GM23338 (cell line): Measurements from ENCODE around the gene CEACAM7. TPM values are rescaled to one million over a fixed set of nuclear protein-coding genes. Genes with fewer than 3 reads are reported as not detected.
A peak's percentile ranks its signal among the peaks of the same experiment; 100 is the strongest.

Experiments
- ATAC-seq: fragments of 200-7000 bp; cut with Tn5 transposase; 3 replicates; pipeline ENCODE4 v1.9.1; 2020
- DNase-seq: peaks from one replicate; pipeline ENCODE4 v3.0.0-alpha.2; 2015; ENCODE audit warnings: low spot score
- H2AFZ ChIP-seq: fragments of 200-600 bp; sonication (generic); 2 replicates; pipeline ENCODE4 v1.8.0; 2016; ENCODE audit warnings: antibody characterized with exemption, mild to moderate bottlenecking, moderate library complexity
- H3F3A ChIP-seq: fragments of 200-600 bp; sonication (generic); replicated peaks from 2 replicates; pipeline ENCODE4 v1.8.0; 2017; ENCODE audit warnings: antibody characterized with exemption, mixed run types, low read depth
- H3K27ac ChIP-seq: fragments of 200-600 bp; sonication (generic); 2 replicates; pipeline ENCODE4 v1.6.1; 2016; ENCODE audit warnings: low read depth
- H3K27me3 ChIP-seq: fragments of 200-600 bp; sonication (generic); 2 replicates; pipeline ENCODE4 v1.8.0; 2016; ENCODE audit warnings: mild to moderate bottlenecking, mixed run types, moderate library complexity; ENCODE audit not compliant: insufficient read depth
- H3K36me3 ChIP-seq: fragments of 200-600 bp; sonication (generic); 2 replicates; pipeline ENCODE4 v1.8.0; 2016; ENCODE audit warnings: mild to moderate bottlenecking; ENCODE audit not compliant: insufficient read depth
- H3K4me1 ChIP-seq: fragments of 200-600 bp; sonication (generic); 2 replicates; pipeline ENCODE4 v1.8.0; 2016; ENCODE audit warnings: mild to moderate bottlenecking, moderate library complexity; ENCODE audit not compliant: insufficient read depth
- H3K4me2 ChIP-seq: fragments of 200-600 bp; sonication (generic); 2 replicates; pipeline ENCODE4 v1.7.1; 2017; ENCODE audit warnings: mixed run types
- H3K4me3 ChIP-seq: fragments of 200-600 bp; sonication (generic); 2 replicates; pipeline ENCODE4 v1.6.1; 2016; ENCODE audit warnings: mixed run types
- H3K79me2 ChIP-seq: fragments of 200-600 bp; sonication (generic); replicated peaks from 2 replicates; pipeline ENCODE4 v1.8.0; 2017; ENCODE audit warnings: mild to moderate bottlenecking; ENCODE audit not compliant: insufficient read depth
- H3K9me2 ChIP-seq: fragments of 200-600 bp; sonication (generic); 2 replicates; pipeline ENCODE4 v1.8.0; 2017; ENCODE audit not compliant: insufficient read depth
- H4K20me1 ChIP-seq: fragments of 200-600 bp; sonication (generic); replicated peaks from 2 replicates; pipeline ENCODE4 v1.8.0; 2017; ENCODE audit warnings: mild to moderate bottlenecking; ENCODE audit not compliant: insufficient read depth
- H3K27ac Mint-ChIP-seq: 2 replicates; pipeline ENCODE4 v1.8.0; 2020; ENCODE audit warnings: inconsistent platforms, mild to moderate bottlenecking, moderate library complexity, mixed read lengths
- H3K27me3 Mint-ChIP-seq: 3 replicates; pipeline ENCODE4 v1.8.0; 2022; ENCODE audit warnings: low read depth, mild to moderate bottlenecking, moderate library complexity, mixed read lengths, inconsistent platforms; ENCODE audit not compliant: insufficient read depth, poor library complexity
- H3K36me3 Mint-ChIP-seq: 3 replicates; pipeline ENCODE4 v1.8.0; 2021; ENCODE audit warnings: low read depth, mild to moderate bottlenecking, inconsistent platforms, moderate library complexity, mixed read lengths
- H3K4me1 Mint-ChIP-seq: 3 replicates; pipeline ENCODE4 v1.8.0; 2020; ENCODE audit warnings: mild to moderate bottlenecking, inconsistent platforms, mixed read lengths
- H3K4me3 Mint-ChIP-seq: 3 replicates; pipeline ENCODE4 v1.8.0; 2021; ENCODE audit warnings: moderate library complexity, mild to moderate bottlenecking, inconsistent platforms, mixed read lengths
- H3K9me3 Mint-ChIP-seq: 3 replicates; pipeline ENCODE4 v1.8.0; 2020; ENCODE audit warnings: moderate library complexity, mild to moderate bottlenecking, inconsistent platforms, mixed read lengths
- EZH2 ChIP-seq: fragments of 200-600 bp; sonication (generic); IDR thresholded peaks from one replicate; pipeline ENCODE4 v1.8.0; 2017; ENCODE audit warnings: antibody characterized with exemption, mild to moderate bottlenecking, low read depth; ENCODE audit not compliant: unreplicated experiment
- EZH2phosphoT487 ChIP-seq: fragments of 200-600 bp; sonication (generic); IDR thresholded peaks from one replicate; pipeline ENCODE4 v1.8.1; 2018; ENCODE audit warnings: antibody characterized with exemption; ENCODE audit not compliant: unreplicated experiment
- STAT1 ChIP-seq: IDR thresholded peaks from one replicate; pipeline ENCODE4 v1.6.1; 2016; ENCODE audit warnings: antibody characterized with exemption; ENCODE audit not compliant: unreplicated experiment
- ZNF114 ChIP-seq: fragments of 250-450 bp; sonication (Bioruptor Pico); IDR thresholded peaks from 2 replicates; pipeline ENCODE4 v1.5.0; 2020; ENCODE audit warnings: mild to moderate bottlenecking, moderate library complexity
- ZNF331 ChIP-seq: fragments of 250-450 bp; sonication (Bioruptor Pico); IDR thresholded peaks from 2 replicates; pipeline ENCODE4 v1.5.0; 2020; ENCODE audit warnings: low read depth, mild to moderate bottlenecking, moderate library complexity
- polyA plus RNA-seq: library from polyadenylated mRNA; unstranded; fragments of >200 nt; fragmentation: Nextera tagmentation; extraction: Ambion mirVana; gene quantifications from 2 replicates; pipeline ENCODE4 v1.2.1, GENCODE V29; 2016
- total RNA-seq: library from RNA; depleted of rRNA; stranded (reverse); fragments of >200 nt; shearing (Covaris generic); gene quantifications from 2 replicates; pipeline ENCODE4 v1.2.3, GENCODE V29; 2014
- TF ChIP-seq, protein P1 (sequence below), 2 experiments: fragments of 200-600 bp in 1 of 2; sonication (generic) in 1 of 2; conservative IDR thresholded peaks; 2 replicates each; pipeline versions ENCODE4 v1.5.1 to v1.6.1; 2016 to 2017; ENCODE audit warnings: antibody characterized with exemption in 2 of 2, low read depth in 2 of 2, mild to moderate bottlenecking in 2 of 2, moderate library complexity in 1 of 2
- TF ChIP-seq, protein P2 (sequence below): IDR thresholded peaks from one replicate; pipeline ENCODE4 v1.6.1; 2018; ENCODE audit warnings: antibody characterized with exemption; ENCODE audit not compliant: unreplicated experiment
- TF ChIP-seq, protein P3 (sequence below): IDR thresholded peaks from 2 replicates; pipeline ENCODE4 v1.6.1; 2016; ENCODE audit warnings: antibody characterized with exemption

The CEACAM7 gene
- total and polyA plus RNA-seq, 2 experiments from 2014 or later = 0.24 TPM; not detected in 1

DNA sequence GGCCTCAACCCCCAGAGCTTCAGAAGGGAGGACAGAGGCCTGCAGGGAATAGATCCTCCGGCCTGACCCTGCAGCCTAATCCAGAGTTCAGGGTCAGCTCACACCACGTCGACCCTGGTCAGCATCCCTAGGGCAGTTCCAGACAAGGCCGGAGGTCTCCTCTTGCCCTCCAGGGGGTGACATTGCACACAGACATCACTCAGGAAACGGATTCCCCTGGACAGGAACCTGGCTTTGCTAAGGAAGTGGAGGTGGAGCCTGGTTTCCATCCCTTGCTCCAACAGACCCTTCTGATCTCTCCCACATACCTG lies 19.4 kb upstream of the CEACAM7 start:
- Histone ChIP-seq H2AFZ (no peak overlapping the region), H3K79me2 (no peaks in the 10 kb centered on the region), H3K36me3 (no peaks in the 10 kb centered on the region), H3K4me3 (no peak overlapping the region), H3K4me1 (no peaks in the 10 kb centered on the region), H3K27ac (no peak overlapping the region), H3K4me2 (no peak overlapping the region), H3K27me3 (no peaks in the 10 kb centered on the region), H4K20me1 (peaks cover 4% of the 10 kb centered on the region), H3K9me2 (no peaks in the 10 kb centered on the region), H3F3A (no peaks in the 10 kb centered on the region)
- no peaks in the 10 kb centered on the region for H3K9me3 Mint-ChIP-seq
- peak; percentile 3; the same call in 2 of the 3 replicates for ATAC-seq
- no peak overlapping the region for H3K4me3 Mint-ChIP-seq
- H3K36me3 Mint-ChIP-seq = no peaks in the 10 kb centered on the region
- peaks cover 17% of the 10 kb centered on the region for H3K27me3 Mint-ChIP-seq
- TF ChIP-seq EZH2phosphoT487 (no peak), ZNF331 (CRISPR knock-in tag) (no peak)
- TF ChIP-seq, protein P1, sequence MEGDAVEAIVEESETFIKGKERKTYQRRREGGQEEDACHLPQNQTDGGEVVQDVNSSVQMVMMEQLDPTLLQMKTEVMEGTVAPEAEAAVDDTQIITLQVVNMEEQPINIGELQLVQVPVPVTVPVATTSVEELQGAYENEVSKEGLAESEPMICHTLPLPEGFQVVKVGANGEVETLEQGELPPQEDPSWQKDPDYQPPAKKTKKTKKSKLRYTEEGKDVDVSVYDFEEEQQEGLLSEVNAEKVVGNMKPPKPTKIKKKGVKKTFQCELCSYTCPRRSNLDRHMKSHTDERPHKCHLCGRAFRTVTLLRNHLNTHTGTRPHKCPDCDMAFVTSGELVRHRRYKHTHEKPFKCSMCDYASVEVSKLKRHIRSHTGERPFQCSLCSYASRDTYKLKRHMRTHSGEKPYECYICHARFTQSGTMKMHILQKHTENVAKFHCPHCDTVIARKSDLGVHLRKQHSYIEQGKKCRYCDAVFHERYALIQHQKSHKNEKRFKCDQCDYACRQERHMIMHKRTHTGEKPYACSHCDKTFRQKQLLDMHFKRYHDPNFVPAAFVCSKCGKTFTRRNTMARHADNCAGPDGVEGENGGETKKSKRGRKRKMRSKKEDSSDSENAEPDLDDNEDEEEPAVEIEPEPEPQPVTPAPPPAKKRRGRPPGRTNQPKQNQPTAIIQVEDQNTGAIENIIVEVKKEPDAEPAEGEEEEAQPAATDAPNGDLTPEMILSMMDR (conservative IDR thresholded peaks at IDR 0.05; ENCODE audit: low read depth in 2 of 2) = peak in 1 of 2 experiments; percentile 55; a peak in 2 of 4 replicates
- DNase-seq = peak; percentile 47
- H3K4me1 Mint-ChIP-seq = peaks cover 2% of the 10 kb centered on the region; the same call in 1 of the 3 replicates
- no peak overlapping the region for H3K27ac Mint-ChIP-seq

DNA sequence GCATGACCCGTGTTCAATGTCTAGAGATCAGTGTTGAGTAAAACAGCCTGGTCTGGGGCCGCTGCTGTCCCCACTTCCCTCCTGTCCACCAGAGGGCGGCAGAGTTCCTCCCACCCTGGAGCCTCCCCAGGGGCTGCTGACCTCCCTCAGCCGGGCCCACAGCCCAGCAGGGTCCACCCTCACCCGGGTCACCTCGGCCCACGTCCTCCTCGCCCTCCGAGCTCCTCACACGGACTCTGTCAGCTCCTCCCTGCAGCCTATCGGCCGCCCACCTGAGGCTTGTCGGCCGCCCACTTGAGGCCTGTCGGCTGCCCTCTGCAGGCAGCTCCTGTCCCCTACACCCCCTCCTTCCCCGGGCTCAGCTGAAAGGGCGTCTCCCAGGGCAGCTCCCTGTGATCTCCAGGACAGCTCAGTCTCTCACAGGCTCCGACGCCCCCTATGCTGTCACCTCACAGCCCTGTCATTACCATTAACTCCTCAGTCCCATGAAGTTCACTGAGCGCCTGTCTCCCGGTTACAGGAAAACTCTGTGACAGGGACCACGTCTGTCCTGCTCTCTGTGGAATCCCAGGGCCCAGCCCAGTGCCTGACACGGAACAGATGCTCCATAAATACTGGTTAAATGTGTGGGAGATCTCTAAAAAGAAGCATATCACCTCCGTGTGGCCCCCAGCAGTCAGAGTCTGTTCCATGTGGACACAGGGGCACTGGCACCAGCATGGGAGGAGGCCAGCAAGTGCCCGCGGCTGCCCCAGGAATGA lies 18.9 kb upstream of the CEACAM7 start:
- H3K27ac Mint-ChIP-seq = no peak overlapping the region
- peak; percentile 93 for DNase-seq
- Histone ChIP-seq H3K79me2 (no peaks in the 10 kb centered on the region), H3K27me3 (no peaks in the 10 kb centered on the region), H3K4me1 (no peaks in the 10 kb centered on the region), H2AFZ (peak overlapping the region; percentile 99), H3K9me2 (no peaks in the 10 kb centered on the region), H3K27ac (no peak overlapping the region), H3K4me3 (peak overlapping the region; percentile 67), H4K20me1 (peaks cover 7% of the 10 kb centered on the region), H3K36me3 (no peaks in the 10 kb centered on the region), H3F3A (no peaks in the 10 kb centered on the region), H3K4me2 (peak overlapping the region; percentile 84)
- peaks cover 2% of the 10 kb centered on the region; the same call in 1 of the 3 replicates for H3K4me1 Mint-ChIP-seq
- H3K9me3 Mint-ChIP-seq = no peaks in the 10 kb centered on the region
- no peaks in the 10 kb centered on the region for H3K36me3 Mint-ChIP-seq
- peaks cover 17% of the 10 kb centered on the region for H3K27me3 Mint-ChIP-seq
- peak overlapping the region; percentile 74 for H3K4me3 Mint-ChIP-seq
- ATAC-seq = peak; percentile 94
- TF ChIP-seq, protein P2, sequence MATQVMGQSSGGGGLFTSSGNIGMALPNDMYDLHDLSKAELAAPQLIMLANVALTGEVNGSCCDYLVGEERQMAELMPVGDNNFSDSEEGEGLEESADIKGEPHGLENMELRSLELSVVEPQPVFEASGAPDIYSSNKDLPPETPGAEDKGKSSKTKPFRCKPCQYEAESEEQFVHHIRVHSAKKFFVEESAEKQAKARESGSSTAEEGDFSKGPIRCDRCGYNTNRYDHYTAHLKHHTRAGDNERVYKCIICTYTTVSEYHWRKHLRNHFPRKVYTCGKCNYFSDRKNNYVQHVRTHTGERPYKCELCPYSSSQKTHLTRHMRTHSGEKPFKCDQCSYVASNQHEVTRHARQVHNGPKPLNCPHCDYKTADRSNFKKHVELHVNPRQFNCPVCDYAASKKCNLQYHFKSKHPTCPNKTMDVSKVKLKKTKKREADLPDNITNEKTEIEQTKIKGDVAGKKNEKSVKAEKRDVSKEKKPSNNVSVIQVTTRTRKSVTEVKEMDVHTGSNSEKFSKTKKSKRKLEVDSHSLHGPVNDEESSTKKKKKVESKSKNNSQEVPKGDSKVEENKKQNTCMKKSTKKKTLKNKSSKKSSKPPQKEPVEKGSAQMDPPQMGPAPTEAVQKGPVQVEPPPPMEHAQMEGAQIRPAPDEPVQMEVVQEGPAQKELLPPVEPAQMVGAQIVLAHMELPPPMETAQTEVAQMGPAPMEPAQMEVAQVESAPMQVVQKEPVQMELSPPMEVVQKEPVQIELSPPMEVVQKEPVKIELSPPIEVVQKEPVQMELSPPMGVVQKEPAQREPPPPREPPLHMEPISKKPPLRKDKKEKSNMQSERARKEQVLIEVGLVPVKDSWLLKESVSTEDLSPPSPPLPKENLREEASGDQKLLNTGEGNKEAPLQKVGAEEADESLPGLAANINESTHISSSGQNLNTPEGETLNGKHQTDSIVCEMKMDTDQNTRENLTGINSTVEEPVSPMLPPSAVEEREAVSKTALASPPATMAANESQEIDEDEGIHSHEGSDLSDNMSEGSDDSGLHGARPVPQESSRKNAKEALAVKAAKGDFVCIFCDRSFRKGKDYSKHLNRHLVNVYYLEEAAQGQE = peak; percentile 37
- TF ChIP-seq, protein P3, sequence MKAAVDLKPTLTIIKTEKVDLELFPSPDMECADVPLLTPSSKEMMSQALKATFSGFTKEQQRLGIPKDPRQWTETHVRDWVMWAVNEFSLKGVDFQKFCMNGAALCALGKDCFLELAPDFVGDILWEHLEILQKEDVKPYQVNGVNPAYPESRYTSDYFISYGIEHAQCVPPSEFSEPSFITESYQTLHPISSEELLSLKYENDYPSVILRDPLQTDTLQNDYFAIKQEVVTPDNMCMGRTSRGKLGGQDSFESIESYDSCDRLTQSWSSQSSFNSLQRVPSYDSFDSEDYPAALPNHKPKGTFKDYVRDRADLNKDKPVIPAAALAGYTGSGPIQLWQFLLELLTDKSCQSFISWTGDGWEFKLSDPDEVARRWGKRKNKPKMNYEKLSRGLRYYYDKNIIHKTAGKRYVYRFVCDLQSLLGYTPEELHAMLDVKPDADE = no peak
- no peak for TF ChIP-seq EZH2phosphoT487
- no peak for TF ChIP-seq STAT1
- TF ChIP-seq ZNF114 (CRISPR knock-in tag) = no peak
- no peak for TF ChIP-seq EZH2
